Embryonic facial prominence (tissue), 1 donor: ENCODE results near the gene LUZP1.

Experiments used
- DNase-seq: peaks from one replicate; pipeline ENCODE4 v3.0.0-alpha.2; 2016; ENCODE audit errors: extremely low spot score

The LUZP1 gene

GRCh38 chr1:23116921-23117699, 51.5 kb downstream of the LUZP1 start:
- no peak for DNase-seq

- DNase-seq = no peak
Observed at GRCh38 chr1:23116216-23116836, 52.3 kb downstream of the LUZP1 start.

- no peak for DNase-seq
Observed at GRCh38 chr1:23114424-23115079, 54.1 kb downstream of the LUZP1 start.

- no peak for DNase-seq
Observed at GRCh38 chr1:23111600-23112535, 56.8 kb downstream of the LUZP1 start.

GRCh38 chr1:23110391-23110790, 58.3 kb downstream of the LUZP1 start:
- no peak for DNase-seq

DNA sequence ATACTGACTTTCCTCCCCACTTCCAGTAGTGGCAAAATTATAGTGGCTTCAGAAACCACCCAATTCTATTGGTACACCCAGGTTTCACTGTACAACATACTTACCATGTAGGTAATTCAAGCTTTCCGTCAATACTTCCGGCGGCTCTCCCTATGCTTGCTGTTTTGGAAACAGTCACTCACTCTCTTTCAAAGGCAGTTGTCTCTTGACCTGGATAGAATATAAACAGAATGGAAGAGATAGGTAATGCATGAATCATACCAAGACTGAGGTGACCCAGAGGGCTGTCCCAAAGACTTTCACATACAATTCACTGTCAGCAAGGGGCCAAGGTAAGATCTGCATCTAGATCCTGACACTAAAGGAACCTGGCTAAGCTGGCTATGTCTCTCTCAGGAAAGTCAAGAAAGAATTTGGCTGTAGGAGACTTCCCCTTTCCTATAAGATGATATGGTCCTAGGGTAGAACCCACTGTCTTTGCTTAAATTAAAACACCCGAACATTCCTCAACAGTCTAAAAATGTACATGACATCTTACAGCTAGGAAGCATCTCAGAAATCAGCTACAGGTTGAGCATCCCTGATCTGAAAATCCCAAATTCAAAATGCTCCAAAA, 59.6 kb downstream of the LUZP1 start:
- no peak for DNase-seq

DNA sequence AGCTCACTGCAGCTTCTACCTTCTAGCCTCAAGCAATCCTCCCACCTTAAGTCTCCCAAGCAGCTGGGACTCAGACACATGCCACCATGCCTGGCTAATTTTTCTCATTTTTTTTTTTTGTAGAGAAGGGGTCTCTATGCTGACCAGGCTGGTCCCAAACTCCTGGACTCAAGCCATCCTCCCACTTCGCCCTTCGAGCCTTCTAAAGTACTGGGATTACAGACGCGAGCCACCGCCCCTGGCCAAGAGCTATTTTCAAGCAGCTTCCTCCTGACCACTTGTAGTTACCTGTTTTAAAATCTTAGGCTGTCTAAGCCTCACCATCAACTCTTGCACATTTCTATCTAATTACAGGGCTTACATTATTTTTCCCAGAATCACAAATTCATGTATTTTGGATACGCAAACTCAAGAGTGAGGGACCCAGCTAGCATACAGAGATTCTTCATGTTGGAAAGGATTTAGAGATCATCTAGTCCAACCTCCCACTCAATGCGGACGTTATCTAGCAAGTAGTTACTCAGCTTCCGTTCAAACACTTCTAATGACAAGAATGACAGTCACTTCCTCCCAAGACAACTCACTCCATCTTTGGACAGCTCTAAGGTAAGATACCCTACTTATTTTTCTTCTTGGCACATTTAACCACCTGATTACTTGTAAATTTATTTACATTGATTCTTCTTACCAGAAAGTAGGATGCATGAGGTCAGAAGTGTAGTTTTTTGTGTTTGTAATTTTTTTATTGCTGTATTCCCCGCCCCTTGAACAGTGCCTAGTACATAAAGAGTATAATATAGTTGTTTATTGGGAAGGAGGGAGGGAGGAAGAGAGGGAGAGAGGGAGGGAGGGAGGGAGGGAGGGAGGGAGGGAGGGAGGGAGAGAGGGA, 65.4 kb downstream of the LUZP1 start:
- DNase-seq = no peak

DNA sequence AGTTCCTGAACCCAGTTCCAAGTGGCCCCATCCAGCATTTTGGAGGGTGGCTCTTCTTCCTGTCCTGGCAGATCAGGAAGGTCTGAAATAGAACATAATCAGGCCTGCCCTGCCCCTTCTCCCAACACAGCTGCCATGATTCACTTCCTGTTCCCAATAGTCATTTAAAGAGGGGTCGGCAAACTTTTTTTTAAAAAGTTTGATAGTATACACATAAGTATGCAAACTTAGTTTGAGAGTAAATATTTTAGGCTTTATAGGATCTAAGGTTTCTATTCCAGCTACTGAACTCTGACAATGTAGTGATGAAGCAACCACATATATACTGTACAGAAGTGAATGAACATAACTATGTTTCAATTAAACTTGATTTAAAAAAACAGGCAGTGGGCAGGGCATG, 66.4 kb downstream of the LUZP1 start:
- no peak for DNase-seq

- DNase-seq = no peak
Observed at GRCh38 chr1:23101887-23102286, 66.8 kb downstream of the LUZP1 start.

GRCh38 chr1:23101101-23101827, 67.4 kb downstream of the LUZP1 start:
- no peak for DNase-seq

DNA sequence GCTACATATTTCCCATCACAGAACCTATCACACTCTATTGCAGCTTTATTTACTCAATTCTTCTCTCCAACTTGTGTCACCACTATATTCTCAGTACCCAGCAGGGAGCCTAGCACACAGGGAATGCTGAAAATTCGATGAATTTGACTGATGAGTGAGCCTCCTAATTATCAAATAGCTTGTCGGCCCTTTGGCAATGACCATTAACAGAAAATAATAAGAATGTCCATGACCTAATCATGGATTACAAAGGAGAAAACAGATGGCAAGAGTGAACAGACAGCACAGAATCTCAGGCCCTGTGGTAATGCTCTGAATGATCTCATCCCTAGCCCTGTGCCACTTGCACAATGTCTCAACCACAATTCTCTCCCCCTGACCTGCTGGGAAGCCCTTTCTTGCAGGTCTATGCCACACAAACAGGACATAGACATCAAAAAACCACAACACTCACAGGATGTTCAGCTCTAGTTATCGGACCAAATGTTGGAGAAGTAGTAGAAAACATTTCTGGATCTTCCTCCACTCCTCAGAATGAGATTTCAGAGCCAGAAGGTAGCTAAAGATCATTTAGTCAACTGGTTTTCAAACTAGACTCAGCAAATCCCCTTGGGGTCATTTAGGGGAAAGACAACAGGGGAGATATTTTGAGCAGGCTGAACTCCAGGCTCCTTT, 68.4 kb downstream of the LUZP1 start:
- no peak for DNase-seq

DNA sequence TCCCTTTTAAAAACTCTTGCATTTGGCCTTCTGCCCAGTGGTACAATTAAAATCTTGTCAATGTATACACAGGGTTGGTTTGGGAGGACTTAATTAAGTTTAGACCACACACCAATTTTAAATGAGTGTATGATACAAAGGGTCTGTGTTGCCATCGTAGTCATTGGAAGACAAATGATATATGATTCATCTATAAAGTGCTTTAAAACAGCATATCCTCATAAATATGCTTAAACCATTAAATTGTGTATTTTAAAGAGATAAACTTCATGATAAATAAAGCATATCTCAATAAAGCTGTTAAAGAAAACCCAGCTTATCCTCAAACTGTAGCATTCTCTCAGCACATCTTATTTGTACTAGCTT, 69.5 kb downstream of the LUZP1 start:
- DNase-seq = no peak

GRCh38 chr1:23098463-23099170, 70.0 kb downstream of the LUZP1 start:
- DNase-seq = peak; percentile 27

- no peak for DNase-seq
Observed at GRCh38 chr1:23097316-23097715, 71.3 kb downstream of the LUZP1 start.

GRCh38 chr1:23092447-23092846, 76.2 kb downstream of the LUZP1 start:
- DNase-seq = no peak

DNA sequence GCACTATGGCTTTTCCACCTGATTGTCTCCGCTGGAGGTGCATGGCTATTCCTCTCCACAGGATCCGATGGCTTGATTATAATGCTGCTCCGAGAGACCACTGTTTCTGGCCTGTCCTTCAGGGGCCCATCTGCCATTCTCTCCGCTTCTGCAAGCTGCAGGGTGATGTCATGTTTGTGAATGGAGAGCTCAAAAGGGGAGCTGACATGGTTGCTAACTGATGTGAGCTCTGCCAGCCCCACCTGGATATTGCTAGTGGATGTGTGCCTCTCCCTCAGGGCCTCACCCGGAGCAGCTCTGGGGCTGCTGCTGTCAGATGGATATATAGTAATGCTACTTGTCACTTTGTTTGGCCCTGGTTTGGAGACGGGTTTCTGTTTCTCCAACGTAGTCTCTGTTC, 77.1 kb downstream of the LUZP1 start:
- no peak for DNase-seq

GRCh38 chr1:23090056-23090455, 78.6 kb downstream of the LUZP1 start:
- DNase-seq = no peak

DNA sequence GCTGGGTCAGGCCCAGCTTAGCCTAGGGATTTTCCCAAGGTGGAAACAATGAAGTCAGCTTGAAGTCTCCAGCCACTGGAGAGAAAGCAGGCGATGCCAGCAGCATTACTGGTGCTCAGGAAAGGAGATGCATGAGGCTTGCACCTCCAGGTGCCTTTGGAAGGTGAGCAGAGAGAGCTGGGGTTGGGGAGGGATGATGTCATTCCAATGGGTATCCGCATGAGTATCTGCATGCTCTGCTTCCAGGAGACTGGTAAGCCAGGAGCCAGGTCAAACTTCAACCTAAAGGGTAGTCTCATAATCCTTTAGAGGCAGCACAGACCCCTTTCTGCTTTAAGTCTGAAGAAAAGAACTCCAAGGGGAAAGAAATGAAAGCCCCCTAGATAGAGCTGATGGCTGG, 80.6 kb downstream of the LUZP1 start:
- DNase-seq = no peak

DNA sequence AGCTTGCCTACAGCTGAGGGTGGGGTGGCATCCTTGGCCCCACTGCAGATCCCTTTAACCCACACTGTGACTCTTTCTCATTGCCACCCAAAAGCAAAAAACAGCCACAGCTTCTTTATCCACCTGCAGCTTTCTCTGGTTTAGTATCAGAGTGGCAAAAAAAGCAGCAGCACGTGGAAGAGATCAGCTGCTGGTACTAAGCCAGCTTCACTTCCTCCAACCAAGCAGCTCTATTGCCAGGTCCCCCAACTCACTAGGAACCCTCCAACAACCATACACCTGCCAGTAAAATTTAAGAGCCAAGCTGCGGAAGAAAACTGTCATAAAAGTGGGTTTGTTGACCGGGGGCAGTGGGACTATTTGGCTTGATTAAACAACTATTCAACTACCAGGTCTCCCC, 83.0 kb downstream of the LUZP1 start:
- DNase-seq = no peak
